Measurements from ENCODE around the gene ARID4B.
A peak's percentile ranks its signal among the peaks of the same experiment; 100 is the strongest.

DNA sequence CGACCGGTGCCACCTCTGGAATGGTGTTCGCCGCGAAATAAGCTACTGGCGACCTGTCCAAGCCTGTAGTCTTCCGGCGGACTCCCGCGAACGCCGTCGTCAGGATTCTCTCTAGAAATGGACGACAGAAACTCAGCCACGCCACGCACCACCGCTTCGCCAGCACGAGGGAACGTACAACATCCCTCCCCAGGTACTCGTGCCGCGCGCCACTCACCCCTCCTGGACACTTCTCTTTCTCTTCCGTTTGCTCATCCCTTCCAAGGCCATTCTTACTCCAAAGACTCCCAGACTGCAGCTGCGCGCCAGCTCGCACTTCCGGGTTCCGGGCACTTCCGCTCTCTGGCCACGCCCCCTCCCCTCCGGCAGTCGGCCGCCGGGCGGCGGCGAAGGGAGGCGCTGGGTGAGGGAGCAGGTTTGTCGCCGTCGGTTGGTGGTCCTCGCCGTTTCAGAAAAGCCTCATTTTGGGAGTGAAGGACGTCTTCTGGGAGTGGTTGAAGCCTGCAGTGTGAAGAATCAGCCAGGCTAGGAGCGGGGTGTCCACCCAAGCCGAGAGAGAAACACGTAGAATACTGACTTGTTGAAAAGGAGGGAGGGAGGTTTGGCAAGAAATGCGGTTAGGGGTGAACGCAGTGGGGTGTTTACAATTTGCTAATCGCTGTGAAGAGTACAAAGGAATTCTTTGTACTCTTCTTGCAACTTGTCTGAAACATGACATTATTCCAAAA lies 166.9 kb downstream of the ARID4B start, which contains the start of gene RBM34:
- TF ChIP-seq, protein P1, sequence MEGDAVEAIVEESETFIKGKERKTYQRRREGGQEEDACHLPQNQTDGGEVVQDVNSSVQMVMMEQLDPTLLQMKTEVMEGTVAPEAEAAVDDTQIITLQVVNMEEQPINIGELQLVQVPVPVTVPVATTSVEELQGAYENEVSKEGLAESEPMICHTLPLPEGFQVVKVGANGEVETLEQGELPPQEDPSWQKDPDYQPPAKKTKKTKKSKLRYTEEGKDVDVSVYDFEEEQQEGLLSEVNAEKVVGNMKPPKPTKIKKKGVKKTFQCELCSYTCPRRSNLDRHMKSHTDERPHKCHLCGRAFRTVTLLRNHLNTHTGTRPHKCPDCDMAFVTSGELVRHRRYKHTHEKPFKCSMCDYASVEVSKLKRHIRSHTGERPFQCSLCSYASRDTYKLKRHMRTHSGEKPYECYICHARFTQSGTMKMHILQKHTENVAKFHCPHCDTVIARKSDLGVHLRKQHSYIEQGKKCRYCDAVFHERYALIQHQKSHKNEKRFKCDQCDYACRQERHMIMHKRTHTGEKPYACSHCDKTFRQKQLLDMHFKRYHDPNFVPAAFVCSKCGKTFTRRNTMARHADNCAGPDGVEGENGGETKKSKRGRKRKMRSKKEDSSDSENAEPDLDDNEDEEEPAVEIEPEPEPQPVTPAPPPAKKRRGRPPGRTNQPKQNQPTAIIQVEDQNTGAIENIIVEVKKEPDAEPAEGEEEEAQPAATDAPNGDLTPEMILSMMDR (IDR thresholded peaks at IDR 0.05; ENCODE audit: low read depth, low read length) = no peak
- TF ChIP-seq POLR2A (IDR thresholded peaks at IDR 0.05; ENCODE audit: extremely low read depth, insufficient read length) = peak; percentile 99
